HG03045 (cell line): ENCODE data around the gene IL18.
"Not testable (repeated sequence)": the region's sequence is repeated elsewhere in the genome, so short reads cannot be mapped to it uniquely, and the experiment has no call there.

ENCODE experiments used
- ATAC-seq: cut with Tn5 transposase; IDR thresholded peaks from one replicate; pipeline ENCODE4 v1.9.1; 2021; ENCODE audit warnings: mild to moderate bottlenecking, moderate library complexity; ENCODE audit not compliant: unreplicated experiment

Gene IL18

DNA sequence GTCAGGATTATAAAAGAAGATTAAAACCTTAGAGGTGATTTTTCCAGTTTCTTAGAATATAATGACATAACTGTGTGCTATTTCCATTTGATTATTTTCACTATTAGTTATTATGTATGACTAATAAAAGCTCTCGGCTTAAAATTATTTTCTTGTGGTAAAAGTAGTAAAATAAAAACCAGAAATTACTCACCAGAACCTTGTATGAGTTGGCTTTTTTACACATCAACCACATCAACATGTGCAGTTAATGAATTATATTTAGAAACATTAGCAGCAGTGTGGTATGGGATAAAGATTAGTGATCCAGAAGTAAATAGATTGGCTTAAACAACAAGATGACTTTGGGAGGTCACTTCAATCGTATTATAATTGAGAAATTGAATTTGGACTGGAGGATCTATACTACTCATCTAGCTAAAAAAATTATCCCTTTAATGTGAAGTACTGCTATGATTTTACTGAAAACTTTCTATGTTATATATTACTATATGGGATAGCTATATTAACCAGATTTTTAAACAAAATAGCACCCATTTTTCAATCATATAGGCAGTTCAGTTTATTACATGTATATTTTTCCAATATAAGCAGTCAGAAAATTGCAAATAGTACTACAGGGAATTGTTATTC lies 8.6 kb upstream of the IL18 start:
- ATAC-seq = peak; percentile 49

DNA sequence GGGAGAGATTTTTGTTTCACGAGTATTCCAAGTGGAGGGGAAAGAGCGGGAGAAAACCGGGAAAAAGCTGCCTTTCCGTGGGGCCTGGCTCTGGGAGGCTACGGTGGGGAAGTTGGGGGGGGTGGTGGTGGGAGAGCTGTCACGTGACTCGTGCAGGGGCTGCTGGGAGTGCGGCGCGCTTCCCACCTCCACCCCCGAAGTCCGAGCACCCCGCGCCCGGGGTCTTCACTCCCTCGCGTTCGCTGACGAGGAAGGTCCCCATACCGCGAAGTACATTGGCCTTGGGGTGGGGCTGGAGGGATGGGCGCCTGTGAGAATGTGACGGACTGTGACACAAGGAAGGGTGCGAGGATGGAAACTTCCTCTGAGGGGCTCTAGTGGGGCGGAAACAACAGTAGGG lies 3.3 kb upstream of the IL18 start, which contains the start of gene TEX12:
TEX12 (plus strand) TSS at position 228 of the 400 bp plus-strand sequence. CDS start 1,897 bp downstream, outside the sequence.
- no peak for ATAC-seq

GRCh38 chr11:112166562-112166961 lies 2.7 kb upstream of the IL18 start:
- ATAC-seq = no peak

DNA sequence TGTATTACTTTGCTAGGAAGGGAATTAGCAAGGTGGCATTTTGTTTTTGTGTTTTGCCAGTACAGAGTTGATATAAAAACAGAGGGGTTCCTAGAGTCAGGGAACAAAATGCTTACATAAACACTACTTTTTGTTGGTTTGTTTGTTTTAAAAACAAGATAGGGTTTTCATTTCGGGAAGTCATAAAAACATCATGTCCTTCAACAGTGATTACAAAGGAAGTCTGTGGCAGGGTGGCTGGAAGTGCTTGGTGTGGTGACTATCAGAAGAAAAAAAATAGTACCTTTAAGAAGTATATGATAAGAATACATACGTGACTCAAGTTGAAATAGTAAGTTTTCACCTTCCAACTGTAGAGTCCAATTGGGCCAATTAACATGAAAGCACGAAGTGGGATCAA lies 1.2 kb upstream of the IL18 start:
- ATAC-seq = no peak

DNA sequence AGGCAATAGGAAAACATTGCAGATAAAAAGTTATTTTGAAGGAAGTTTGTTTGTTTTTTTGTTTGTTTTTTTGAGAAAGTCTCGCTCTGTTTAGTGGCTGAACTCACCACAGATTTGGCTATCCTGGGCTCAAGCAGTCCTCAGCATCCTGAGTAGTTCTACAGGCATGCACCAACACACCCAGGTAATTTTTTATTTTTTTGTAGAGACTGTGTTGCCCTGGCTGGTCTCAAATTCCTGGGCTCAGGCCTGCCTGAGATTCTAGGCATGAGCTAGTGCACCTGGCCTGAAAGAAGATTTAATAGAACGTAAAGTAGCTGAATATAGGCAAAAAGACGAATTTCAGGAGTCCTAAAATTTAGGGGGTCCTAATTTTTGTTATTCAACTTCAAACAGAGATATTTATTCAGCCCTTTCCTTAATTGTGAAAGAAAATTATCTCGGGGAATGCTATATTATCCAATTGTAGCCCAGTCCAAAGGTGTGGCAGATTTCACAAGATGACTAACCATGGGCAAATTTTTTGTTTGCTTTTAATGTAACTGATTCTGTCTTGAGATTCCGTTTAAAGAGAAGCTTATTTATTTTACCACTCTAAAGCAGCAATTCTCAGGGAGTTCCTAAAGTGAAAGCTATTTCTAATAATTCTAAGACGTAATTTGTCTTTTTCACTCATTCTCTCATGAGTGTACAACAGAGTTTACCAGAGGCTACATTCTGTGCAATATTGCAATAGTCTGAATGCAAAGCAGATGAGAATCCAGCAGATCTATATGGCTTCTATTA lies 940 bp downstream of the IL18 start:
- ATAC-seq = no peak

DNA sequence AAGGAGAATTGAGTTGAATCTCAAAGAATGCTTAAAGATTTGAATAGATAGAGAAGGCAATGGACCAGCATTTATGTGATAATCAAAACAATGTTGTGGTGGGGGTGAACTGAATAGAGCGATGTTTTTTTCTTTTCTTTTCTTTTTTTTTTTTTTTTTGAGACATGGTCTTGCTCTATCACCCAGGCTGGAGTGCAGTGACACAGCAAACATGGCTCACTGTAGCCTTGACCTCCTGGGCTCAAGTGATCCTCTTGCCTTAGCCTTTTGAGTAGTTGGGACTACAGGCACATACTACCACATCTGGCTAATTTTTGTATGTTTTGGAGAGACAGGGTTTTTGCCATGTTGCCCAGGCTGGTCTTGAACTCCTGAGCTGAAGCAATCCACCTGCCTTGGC lies 1.7 kb downstream of the IL18 start:
- not testable (repeated sequence) for ATAC-seq

DNA sequence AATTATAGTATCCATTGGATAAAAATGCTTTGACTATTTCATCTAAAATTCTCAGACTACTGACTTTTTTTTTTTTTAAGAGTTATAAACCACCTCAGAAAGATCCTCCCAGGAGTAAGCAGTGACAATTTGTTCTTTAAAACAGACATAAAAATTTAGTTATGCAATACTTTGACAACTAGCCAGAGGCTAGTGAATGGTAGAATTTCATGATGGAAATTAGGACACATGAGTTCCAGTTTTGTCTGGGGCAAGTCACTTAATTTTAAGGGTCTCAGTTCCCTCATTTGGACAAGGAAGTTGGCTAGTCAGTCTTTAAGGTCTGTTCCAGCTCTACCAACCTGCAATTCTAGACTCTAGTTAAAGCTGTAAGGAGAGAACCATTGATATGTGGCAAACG lies 2.9 kb downstream of the IL18 start:
- no peak for ATAC-seq

DNA sequence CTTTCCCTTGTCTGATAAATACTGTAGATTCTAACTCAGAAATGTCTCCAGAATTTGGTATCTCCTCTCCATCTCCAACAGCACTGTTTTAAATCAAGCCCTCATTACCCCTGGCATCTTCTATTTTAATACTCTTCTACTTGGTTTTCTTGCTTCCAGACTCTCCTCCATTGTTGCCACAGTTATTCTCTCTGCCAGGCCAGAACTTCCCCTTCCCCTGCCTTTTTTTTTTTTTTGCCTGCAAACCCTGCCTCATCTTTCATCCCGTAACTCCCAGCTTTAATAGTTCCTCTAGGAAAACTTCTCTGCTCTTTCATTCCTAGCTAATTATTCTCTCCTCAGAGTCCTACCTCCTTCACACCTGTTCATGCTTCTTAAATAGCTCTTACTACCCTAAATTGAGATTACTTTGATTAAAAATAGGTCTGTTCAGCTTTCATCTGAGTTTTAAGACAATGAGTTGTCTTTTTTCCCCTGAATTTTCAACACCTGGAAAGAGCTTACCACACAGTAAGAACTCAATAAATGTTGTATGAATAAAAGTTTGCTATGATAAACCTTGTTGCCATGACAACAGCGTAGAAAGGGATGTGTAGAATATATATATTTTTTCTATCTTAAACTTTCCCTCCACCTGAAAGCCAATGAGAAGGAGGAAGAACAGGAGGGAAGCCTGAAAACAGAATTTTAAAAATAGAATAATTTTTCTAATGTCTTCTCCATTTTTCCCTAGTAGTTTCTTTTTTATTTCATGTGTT lies 3.6 kb downstream of the IL18 start:
- no peak for ATAC-seq

DNA sequence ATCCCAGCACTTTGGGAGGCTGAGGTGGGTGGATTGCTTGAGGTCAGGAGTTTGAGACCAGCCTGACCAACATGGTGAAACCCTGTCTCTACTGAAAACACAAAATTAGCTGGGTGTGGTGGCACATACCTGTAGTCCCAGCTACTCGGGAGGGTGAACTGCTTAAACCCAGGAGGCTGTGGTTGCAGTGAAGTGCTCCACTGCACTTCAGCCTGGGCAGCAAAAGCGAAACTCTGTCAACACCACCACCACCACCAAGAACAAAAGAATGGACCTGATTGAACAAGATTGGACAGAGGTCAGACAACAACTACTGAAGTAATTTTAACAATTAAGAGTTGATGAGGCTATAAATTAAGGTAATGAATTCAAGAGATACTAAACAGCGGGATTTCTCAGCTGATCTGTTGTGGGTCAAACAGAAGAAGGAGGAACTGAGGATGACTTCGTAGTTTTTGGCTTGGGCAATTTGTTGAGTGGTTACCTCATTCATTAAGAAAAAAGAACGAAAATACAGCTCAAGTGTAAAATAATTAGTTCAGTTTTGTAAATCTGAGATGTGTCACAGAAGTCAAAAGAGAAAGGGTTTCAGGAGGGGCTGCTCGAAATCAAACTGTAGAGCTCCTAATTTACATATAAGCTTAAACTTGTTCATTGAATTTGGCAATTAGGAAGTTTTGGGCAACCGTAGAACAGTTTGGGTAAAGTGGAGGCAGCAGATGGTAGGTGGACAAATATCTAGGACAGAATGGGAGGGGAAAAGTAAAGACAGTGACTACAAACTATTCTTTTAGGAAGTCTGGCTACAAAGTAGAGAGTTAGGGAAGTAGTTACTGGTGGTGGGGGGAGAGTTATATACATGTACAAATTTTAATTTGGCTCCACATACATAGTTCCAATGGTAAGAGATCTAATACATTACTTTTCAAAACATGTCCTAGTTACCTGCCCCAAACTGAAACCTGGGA lies 4.5 kb downstream of the IL18 start:
- no peak for ATAC-seq

DNA sequence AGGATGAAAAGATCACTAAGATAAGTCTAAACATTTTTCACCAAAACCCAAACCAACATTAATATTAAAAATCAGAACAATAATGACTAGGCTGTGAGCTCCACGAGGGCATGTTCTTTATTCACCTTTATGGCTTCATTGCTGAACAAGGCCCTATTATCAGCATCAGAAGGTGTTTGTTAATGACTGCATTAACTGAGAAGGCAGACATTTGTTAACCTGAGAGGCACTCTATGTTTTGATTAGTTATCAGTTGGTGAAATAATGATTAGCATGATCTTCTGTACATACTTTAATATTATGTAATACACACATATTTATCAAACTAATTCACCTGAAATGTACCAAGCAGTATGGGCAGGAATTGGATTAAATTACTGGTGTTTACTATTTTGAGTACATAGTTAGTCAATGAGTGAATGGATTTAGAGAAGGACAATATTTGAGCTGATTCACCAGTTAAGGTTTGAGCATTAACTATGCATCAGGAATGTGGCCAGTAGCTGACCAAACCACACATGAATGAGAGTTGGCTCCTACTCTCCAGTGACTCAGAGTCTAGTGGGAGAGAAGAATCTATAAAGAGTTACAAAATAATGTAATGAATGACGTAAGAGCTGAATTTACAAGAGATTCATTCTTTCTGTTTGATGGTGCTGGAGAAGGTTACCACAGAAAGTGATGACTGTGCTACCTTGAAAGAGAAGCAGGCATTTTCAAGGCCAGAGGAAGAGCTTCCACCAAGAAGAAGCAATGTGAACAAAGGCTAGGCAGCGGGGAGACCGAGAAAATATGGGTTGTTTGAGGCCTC lies 6.7 kb downstream of the IL18 start:
- no peak for ATAC-seq

DNA sequence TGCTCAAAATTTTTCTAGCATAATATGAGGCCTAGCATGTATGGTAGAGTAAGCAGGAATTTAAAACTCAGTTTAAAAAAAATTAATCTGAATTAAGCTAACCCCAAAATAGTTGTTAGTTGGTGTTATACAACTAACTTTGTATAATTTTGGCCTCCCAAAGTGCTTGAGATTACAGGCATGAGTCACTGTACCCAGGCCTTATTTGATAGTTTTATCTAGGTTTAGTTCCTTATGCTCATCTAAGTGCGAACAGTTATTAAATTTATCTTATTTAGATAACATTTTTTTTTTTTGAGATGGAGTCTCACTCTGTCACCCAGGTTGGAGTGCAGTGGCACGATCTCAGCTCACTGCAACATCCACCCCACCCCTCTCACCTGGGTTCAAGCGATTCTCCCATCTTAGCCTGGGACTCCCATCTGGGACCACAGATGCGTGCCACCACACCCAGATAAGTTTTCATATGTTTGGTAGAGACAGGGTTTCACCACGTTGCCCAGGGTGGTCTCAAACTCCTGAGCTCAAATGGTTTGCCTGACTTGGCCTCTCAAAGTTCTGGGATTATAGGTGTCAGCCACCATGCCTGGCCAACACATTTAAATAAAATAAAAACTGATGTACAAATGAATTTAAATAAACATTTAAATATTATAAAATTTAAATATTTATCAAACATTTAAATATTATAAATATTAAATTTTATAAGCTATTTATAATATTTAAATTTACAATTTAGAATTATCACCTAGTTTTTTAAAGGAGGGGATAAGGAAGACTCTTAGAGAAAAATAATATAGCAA lies 7.5 kb downstream of the IL18 start:
- ATAC-seq = no peak

GRCh38 chr11:112150517-112150916 lies 13.4 kb downstream of the IL18 start:
- no peak for ATAC-seq

DNA sequence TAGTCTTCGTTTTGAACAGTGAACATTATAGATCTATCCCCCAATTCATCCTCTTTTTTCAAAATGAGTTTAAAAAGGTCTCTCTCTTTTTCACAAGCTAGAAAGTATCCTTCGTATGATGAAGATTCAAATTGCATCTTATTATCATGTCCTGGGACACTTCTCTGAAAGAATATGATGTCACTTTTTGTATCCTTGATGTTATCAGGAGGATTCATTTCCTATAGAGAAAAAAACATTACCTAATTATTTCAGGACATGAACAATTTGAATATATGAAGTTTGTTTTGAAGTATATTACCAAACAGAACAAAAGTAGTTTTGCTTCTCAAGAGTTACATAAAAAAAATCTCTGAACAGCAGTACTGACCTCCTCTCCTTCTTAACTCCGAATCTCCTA lies 20.3 kb downstream of the IL18 start:
- ATAC-seq = no peak

DNA sequence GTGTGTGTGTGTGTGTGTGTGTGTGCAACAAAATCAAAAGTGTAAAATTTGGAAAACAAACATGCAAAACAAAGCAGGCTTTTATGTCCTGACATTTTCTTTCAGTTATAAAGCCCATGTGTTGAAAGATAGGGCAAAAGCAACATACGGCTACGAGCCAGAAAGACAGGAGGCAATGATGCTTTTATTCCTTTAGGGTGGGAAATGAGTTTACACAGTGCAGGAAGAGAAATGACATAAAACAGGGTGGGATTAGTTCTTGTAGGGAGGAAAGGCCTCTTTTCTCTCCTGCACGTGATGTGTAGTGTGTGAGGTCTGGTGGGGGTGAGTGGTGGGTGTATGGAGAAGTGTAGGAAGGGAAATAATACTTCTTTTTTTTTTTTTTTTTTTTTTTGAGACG lies 29.4 kb downstream of the IL18 start:
- ATAC-seq = no peak

- no peak for ATAC-seq
Measured at GRCh38 chr11:112132737-112133136, 31.2 kb downstream of the IL18 start.

GRCh38 chr11:112129656-112130055 lies 34.2 kb downstream of the IL18 start:
- no peak for ATAC-seq

GRCh38 chr11:112128483-112129121 lies 35.3 kb downstream of the IL18 start:
- no peak for ATAC-seq

GRCh38 chr11:112127056-112127455 lies 36.8 kb downstream of the IL18 start:
- ATAC-seq = no peak

- no peak for ATAC-seq
Measured at GRCh38 chr11:112123129-112123528, 40.8 kb downstream of the IL18 start.
